GM04504 (cell line): ENCODE measurements around the gene NRXN3.

ENCODE experiments used
- DNase-seq: peaks from one replicate; pipeline ENCODE4 v3.0.0-alpha.2; 2012; ENCODE audit warnings: low read depth

The NRXN3 gene

GRCh38 chr14:79285263-79285662 is 1115.1 kb downstream of the NRXN3 start:
- no peak for DNase-seq

- no peak for DNase-seq
Observed at GRCh38 chr14:79287976-79288375, 1117.8 kb downstream of the NRXN3 start.

GRCh38 chr14:79293482-79294177 is 1123.5 kb downstream of the NRXN3 start:
- no peak for DNase-seq

- DNase-seq = no peak
Observed at GRCh38 chr14:79294499-79294898, 1124.3 kb downstream of the NRXN3 start.

- DNase-seq = no peak
Observed at GRCh38 chr14:79295385-79295784, 1125.2 kb downstream of the NRXN3 start.

- DNase-seq = no peak
Observed at GRCh38 chr14:79298373-79298772, 1128.2 kb downstream of the NRXN3 start.

GRCh38 chr14:79299162-79299561 is 1129.0 kb downstream of the NRXN3 start:
- no peak for DNase-seq

- no peak for DNase-seq
Observed at GRCh38 chr14:79304279-79304678, 1134.1 kb downstream of the NRXN3 start.

GRCh38 chr14:79306546-79306945 is 1136.4 kb downstream of the NRXN3 start:
- DNase-seq = no peak

GRCh38 chr14:79318371-79318770 is 1148.2 kb downstream of the NRXN3 start:
- DNase-seq = no peak

- DNase-seq = no peak
Observed at GRCh38 chr14:79320561-79320960, 1150.4 kb downstream of the NRXN3 start.

- no peak for DNase-seq
Observed at GRCh38 chr14:79321070-79321469, 1150.9 kb downstream of the NRXN3 start.

GRCh38 chr14:79325071-79325470 is 1154.9 kb downstream of the NRXN3 start:
- DNase-seq = no peak

- DNase-seq = no peak
Observed at GRCh38 chr14:79325557-79325956, 1155.4 kb downstream of the NRXN3 start.

GRCh38 chr14:79328863-79329262 is 1158.7 kb downstream of the NRXN3 start:
- DNase-seq = no peak

- DNase-seq = no peak
Observed at GRCh38 chr14:79331830-79332229, 1161.7 kb downstream of the NRXN3 start.

- no peak for DNase-seq
Observed at GRCh38 chr14:79332504-79333197, 1162.5 kb downstream of the NRXN3 start.

GRCh38 chr14:79333198-79333546 is 1163.0 kb downstream of the NRXN3 start:
- no peak for DNase-seq

GRCh38 chr14:79334272-79334671 is 1164.1 kb downstream of the NRXN3 start:
- no peak for DNase-seq

GRCh38 chr14:79337761-79338160 is 1167.6 kb downstream of the NRXN3 start:
- no peak for DNase-seq

GRCh38 chr14:79342942-79343341 is 1172.8 kb downstream of the NRXN3 start:
- DNase-seq = no peak

GRCh38 chr14:79351011-79351410 is 1180.8 kb downstream of the NRXN3 start:
- no peak for DNase-seq

GRCh38 chr14:79352076-79352630 is 1182.0 kb downstream of the NRXN3 start:
- DNase-seq = no peak

- DNase-seq = no peak
Observed at GRCh38 chr14:79354336-79354735, 1184.2 kb downstream of the NRXN3 start.
